Keratinocyte (primary cell): ENCODE results near the gene SEMA3D. TPM values are rescaled to one million over a fixed set of nuclear protein-coding genes. Genes with fewer than 3 reads are reported as not detected.
A peak's percentile ranks its signal among the peaks of the same experiment; 100 is the strongest.

Source experiments
- DNase-seq: peaks from one replicate; pipeline ENCODE4 v3.0.0-alpha.2; 2011; ENCODE audit warnings: low read depth, missing footprints, low spot score
- FAIRE-seq: peaks from 2 replicates; lab custom pipeline; 2011; peaks lifted over from hg19 to GRCh38; lab: Jason Lieb, UNC
- H2AFZ ChIP-seq: 2 replicates; pipeline ENCODE4 v1.6.0; 2012; ENCODE audit warnings: low read length, control low read depth, inconsistent platforms; ENCODE audit not compliant: control insufficient read depth
- H3K27ac ChIP-seq: 2 replicates; pipeline ENCODE4 v1.5.1; 2011; ENCODE audit warnings: low read length; ENCODE audit not compliant: control insufficient read depth, insufficient read depth
- H3K27me3 ChIP-seq: 3 replicates; pipeline ENCODE4 v1.6.0; 2011; ENCODE audit warnings: low read length; ENCODE audit not compliant: control insufficient read depth, insufficient read depth; ENCODE audit errors: extremely low read depth
- H3K36me3 ChIP-seq, 2 experiments: 2 replicates in 1 of 2; 3 replicates in 1 of 2; pipeline ENCODE4 v1.5.1; 2011; ENCODE audit warnings: low read length in 2 of 2, mild to moderate bottlenecking in 1 of 2; ENCODE audit not compliant: control insufficient read depth in 2 of 2, insufficient read depth in 2 of 2; ENCODE audit errors: extremely low read depth in 1 of 2
- H3K4me1 ChIP-seq: 3 replicates; pipeline ENCODE4 v1.5.1; 2011; ENCODE audit warnings: low read length; ENCODE audit not compliant: control insufficient read depth, insufficient read depth; ENCODE audit errors: extremely low read depth
- H3K4me2 ChIP-seq: 3 replicates; pipeline ENCODE4 v1.6.0; 2011; ENCODE audit warnings: low read depth, low read length; ENCODE audit not compliant: control insufficient read depth, insufficient read depth; ENCODE audit errors: extremely low read depth
- H3K4me3 ChIP-seq, 3 experiments: fragments of 200-600 bp in 1 of 3; sonication (generic) in 1 of 3; 2 replicates in 2 of 3; 3 replicates in 1 of 3; pipeline ENCODE4 v1.5.1; 2011 to 2016; ENCODE audit warnings: low read length in 3 of 3, mild to moderate bottlenecking in 3 of 3, control low read depth in 2 of 3, inconsistent platforms in 1 of 3, low read depth in 1 of 3, mixed read lengths in 1 of 3, mixed run types in 1 of 3, moderate library complexity in 1 of 3; ENCODE audit not compliant: control insufficient read depth in 2 of 3, insufficient read depth in 2 of 3; ENCODE audit errors: extremely low read depth in 1 of 3
- H3K79me2 ChIP-seq: 2 replicates; pipeline ENCODE4 v1.6.0; 2012; ENCODE audit warnings: low read length; ENCODE audit not compliant: control insufficient read depth, insufficient read depth
- H3K9ac ChIP-seq: 3 replicates; pipeline ENCODE4 v1.6.0; 2011; ENCODE audit warnings: low read length; ENCODE audit not compliant: control insufficient read depth, insufficient read depth; ENCODE audit errors: extremely low read depth
- H3K9me1 ChIP-seq: 3 replicates; pipeline ENCODE4 v1.6.0; 2011; ENCODE audit warnings: low read length; ENCODE audit not compliant: control insufficient read depth, insufficient read depth; ENCODE audit errors: extremely low read depth
- H3K9me3 ChIP-seq: 2 replicates; pipeline ENCODE4 v1.5.1; 2012; ENCODE audit warnings: low read depth, low read length; ENCODE audit not compliant: control insufficient read depth
- H4K20me1 ChIP-seq: 3 replicates; pipeline ENCODE4 v1.6.0; 2011; ENCODE audit warnings: low read length; ENCODE audit not compliant: control insufficient read depth, insufficient read depth; ENCODE audit errors: extremely low read depth
- EZH2 ChIP-seq: IDR thresholded peaks from one replicate; pipeline ENCODE4 v1.6.1; 2012; ENCODE audit warnings: inconsistent platforms, mild to moderate bottlenecking, low read length, moderate library complexity
- dilution Hi-C: fragments of 300-500 bp; cut with MboI; formaldehyde crosslinking; loops from one replicate; pipeline ENCODE4 v1.7.0; 2020; ENCODE audit warnings: low sequenced_read_pairs; ENCODE audit not compliant: extremely low pct_ligation_motif_present
- polyA plus RNA-seq, 5 experiments: library from polyadenylated mRNA; depleted of rRNA in 3 of 5; stranded (reverse) in 3 of 5; stranded (forward) in 1 of 5; unstranded in 1 of 5; fragments of >200 nt; gene quantifications; 1 replicate in 1 of 5; 2 replicates in 3 of 5; 3 replicates in 1 of 5; pipeline versions ENCODE4 v1.2.1 to v1.2.3, GENCODE V29; 2011 to 2012; ENCODE audit warnings: missing spikeins in 2 of 5, low read depth in 1 of 5, low replicate concordance in 1 of 5
- TF ChIP-seq, protein P1 (sequence below), 3 experiments: IDR thresholded peaks in 1 of 3; conservative IDR thresholded peaks in 1 of 3; optimal IDR thresholded peaks in 1 of 3; 2 replicates in 2 of 3; 3 replicates in 1 of 3; pipeline versions ENCODE3 to v1.5.1; 2011; ENCODE audit warnings: low read length in 3 of 3, mild to moderate bottlenecking in 3 of 3, moderate library complexity in 2 of 3, control low read depth in 1 of 3, inconsistent platforms in 1 of 3; ENCODE audit not compliant: insufficient read depth in 2 of 3; ENCODE audit errors: extremely low read depth in 1 of 3

The SEMA3D gene
- polyA plus RNA-seq, 1 donor (not counting 4 experiments of a cell fraction or from before 2014, with no cell fraction given): 5.2 TPM

DNA sequence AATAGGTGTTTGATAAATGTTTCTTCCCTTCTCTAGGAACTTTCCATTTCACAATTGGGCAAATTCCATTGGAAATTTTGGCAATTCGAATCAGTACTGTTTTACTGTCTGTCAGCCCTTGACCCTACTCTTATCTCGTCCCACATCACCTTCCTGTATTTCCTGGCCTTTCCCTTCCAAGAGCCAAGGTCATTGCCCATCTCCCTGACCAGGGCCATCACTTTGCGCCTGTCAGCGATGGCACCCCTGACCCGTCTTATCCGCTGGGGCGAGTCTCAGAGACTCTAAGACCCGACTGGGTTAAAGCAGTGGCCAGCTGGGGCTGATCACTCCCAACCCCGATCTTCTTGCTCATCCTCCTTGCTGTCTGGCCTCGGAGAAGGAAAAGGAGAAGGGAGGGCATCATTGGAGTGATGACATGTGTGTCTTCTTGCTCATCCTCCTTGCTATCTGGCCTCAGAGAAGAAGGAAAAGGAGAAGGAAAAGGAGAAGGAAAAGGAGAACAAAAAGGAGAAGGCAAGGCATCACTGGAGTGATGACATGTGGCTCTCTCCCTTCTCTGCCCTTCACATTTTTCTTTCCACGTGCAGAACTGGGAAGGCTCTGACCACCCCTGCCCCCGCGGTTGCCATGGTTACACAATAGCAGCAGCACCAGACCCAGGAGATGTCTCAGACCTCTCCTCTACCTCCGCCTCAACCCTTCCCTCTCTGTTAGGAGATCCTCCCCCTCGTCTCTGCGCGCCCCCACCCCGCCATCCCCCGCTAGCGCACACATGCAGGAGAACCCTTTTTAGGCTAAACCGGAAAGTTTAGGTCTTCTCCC lies 2.0 kb downstream of the SEMA3D start:
- Histone ChIP-seq H4K20me1 (no peaks in the 10 kb centered on the region), H3K79me2 (no peaks in the 10 kb centered on the region), H3K27me3 (no peaks in the 10 kb centered on the region), H3K9me1 (no peaks in the 10 kb centered on the region), H3K4me3 (peak overlapping the region; percentile 54 to 84 (median 80)), H3K9me3 (no peaks in the 10 kb centered on the region), H3K36me3 (no peaks in the 10 kb centered on the region), H2AFZ (peak overlapping the region; percentile 98), H3K4me1 (peaks cover 5% of the 10 kb centered on the region), H3K4me2 (peak overlapping the region; percentile 78), H3K9ac (peak overlapping the region; percentile 72), H3K27ac (no peak overlapping the region)
- DNase-seq: no peak
- TF ChIP-seq, protein P1, sequence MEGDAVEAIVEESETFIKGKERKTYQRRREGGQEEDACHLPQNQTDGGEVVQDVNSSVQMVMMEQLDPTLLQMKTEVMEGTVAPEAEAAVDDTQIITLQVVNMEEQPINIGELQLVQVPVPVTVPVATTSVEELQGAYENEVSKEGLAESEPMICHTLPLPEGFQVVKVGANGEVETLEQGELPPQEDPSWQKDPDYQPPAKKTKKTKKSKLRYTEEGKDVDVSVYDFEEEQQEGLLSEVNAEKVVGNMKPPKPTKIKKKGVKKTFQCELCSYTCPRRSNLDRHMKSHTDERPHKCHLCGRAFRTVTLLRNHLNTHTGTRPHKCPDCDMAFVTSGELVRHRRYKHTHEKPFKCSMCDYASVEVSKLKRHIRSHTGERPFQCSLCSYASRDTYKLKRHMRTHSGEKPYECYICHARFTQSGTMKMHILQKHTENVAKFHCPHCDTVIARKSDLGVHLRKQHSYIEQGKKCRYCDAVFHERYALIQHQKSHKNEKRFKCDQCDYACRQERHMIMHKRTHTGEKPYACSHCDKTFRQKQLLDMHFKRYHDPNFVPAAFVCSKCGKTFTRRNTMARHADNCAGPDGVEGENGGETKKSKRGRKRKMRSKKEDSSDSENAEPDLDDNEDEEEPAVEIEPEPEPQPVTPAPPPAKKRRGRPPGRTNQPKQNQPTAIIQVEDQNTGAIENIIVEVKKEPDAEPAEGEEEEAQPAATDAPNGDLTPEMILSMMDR (optimal IDR thresholded peaks at IDR 0.05 in 1 of 3, IDR thresholded peaks at IDR 0.05 in 1 of 3, conservative IDR thresholded peaks at IDR 0.05 in 1 of 3; ENCODE audit: extremely low read depth in 1 of 3, insufficient read depth in 2 of 3, low read length in 3 of 3): no peak
- no peak for TF ChIP-seq EZH2
- dilution Hi-C loops: loop anchor here (25.0 kb wide), 1 partner anchor 123 kb away; no protein-coding TSS in a partner anchor
- FAIRE-seq: no peak

DNA sequence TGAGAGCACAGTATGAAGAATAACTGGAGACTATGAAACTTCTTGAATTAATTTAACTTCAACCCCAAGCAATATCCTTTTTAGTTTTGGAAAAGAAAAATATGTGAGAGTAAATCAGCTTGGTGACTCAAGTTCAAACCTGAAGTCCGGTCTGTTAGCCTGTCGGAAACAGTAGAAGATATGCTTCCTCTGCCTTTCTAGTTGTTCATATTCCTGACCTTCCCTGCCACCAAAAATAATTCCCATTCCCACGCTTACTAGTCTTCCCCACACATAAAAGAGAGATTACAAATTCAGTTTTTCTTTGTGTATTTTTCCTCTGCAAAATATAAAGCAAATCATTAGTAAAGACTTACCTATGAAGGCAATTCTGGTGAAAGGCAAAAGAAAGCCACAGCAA lies 3.6 kb downstream of the SEMA3D start:
- Histone ChIP-seq H3K9me3 (peaks cover 4% of the 10 kb centered on the region), H3K4me1 (peaks cover 5% of the 10 kb centered on the region), H3K9ac (no peak overlapping the region), H3K4me2 (no peak overlapping the region), H2AFZ (no peak overlapping the region), H4K20me1 (no peaks in the 10 kb centered on the region), H3K27me3 (no peaks in the 10 kb centered on the region), H3K79me2 (no peaks in the 10 kb centered on the region), H3K9me1 (no peaks in the 10 kb centered on the region), H3K27ac (no peak overlapping the region), H3K36me3 (no peaks in the 10 kb centered on the region), H3K4me3 (no peak overlapping the region)
- TF ChIP-seq, protein P1 (optimal IDR thresholded peaks at IDR 0.05 in 1 of 3, IDR thresholded peaks at IDR 0.05 in 1 of 3, conservative IDR thresholded peaks at IDR 0.05 in 1 of 3; ENCODE audit: extremely low read depth in 1 of 3, insufficient read depth in 2 of 3, low read length in 3 of 3): no peak
- no peak for TF ChIP-seq EZH2
- DNase-seq: no peak
- dilution Hi-C loops: loop anchor here (25.0 kb wide), 1 partner anchor 121 kb away; no protein-coding TSS in a partner anchor
- FAIRE-seq: no peak
